K562 (cell line): Measurements from ENCODE around the gene BFSP1. TPM values are rescaled to one million over a fixed set of nuclear protein-coding genes. Genes with fewer than 3 reads are reported as not detected.

Experiments used
- C11orf30 ChIP-seq: fragments of 450-650 bp; IDR thresholded peaks from 2 replicates; pipeline ENCODE4 v1.6.1; 2016; ENCODE audit warnings: low read depth, mild to moderate bottlenecking
- CBX8 ChIP-seq: fragments of 200-600 bp; sonication (generic); IDR thresholded peaks from 2 replicates; pipeline ENCODE4 v1.6.1; 2012; ENCODE audit warnings: borderline replicate concordance, mixed run types, low read depth, mild to moderate bottlenecking, moderate library complexity, mixed read lengths, low read length, control low read depth, inconsistent platforms; ENCODE audit not compliant: poor library complexity, severe bottlenecking; ENCODE audit errors: extremely low read depth
- FOSL1 ChIP-seq: fragments of 200-800 bp; sonication (Bioruptor generic); conservative IDR thresholded peaks from 2 replicates; pipeline ENCODE4 v1.6.1; 2016; ENCODE audit warnings: missing genetic modification characterization, missing compliant biosample characterization
- MEF2D ChIP-seq: conservative IDR thresholded peaks from 2 replicates; pipeline ENCODE4 v1.6.1; 2016; ENCODE audit warnings: low read depth, missing genetic modification characterization, missing compliant biosample characterization
- POLR2G ChIP-seq: fragments of 200-400 bp; formaldehyde crosslinking; IDR thresholded peaks from 2 replicates; pipeline ENCODE4 v1.6.1; 2017; ENCODE audit warnings: low read depth, mild to moderate bottlenecking, antibody characterized with exemption, low read length, moderate library complexity
- TCF15 ChIP-seq: fragments of 250-450 bp; sonication (Bioruptor Pico); IDR thresholded peaks from 2 replicates; pipeline ENCODE4 v1.8.0; 2022; ENCODE audit warnings: moderate library complexity, mild to moderate bottlenecking, inconsistent platforms
- XRCC5 ChIP-seq: fragments of 200-400 bp; formaldehyde crosslinking; IDR thresholded peaks from 2 replicates; pipeline ENCODE4 v1.6.1; 2017; ENCODE audit warnings: low read depth, mild to moderate bottlenecking, low read length
- ZNF280B ChIP-seq: fragments of 250-450 bp; sonication (Bioruptor Pico); IDR thresholded peaks from 2 replicates; pipeline ENCODE4 v1.5.1; 2021; ENCODE audit warnings: mild to moderate bottlenecking
- ZNF282 ChIP-seq: sonication (generic); formaldehyde crosslinking; IDR thresholded peaks from 2 replicates; pipeline ENCODE4 v1.8.1; 2023; ENCODE audit warnings: missing genetic modification reagents
- ZNF318 ChIP-seq, 2 experiments: fragments of 450-650 bp; IDR thresholded peaks; 2 replicates each; pipeline ENCODE4 v1.6.1; 2016; ENCODE audit warnings: mild to moderate bottlenecking in 2 of 2, borderline replicate concordance in 1 of 2, low read depth in 1 of 2, moderate library complexity in 1 of 2
- polyA plus RNA-seq, 8 experiments: library from polyadenylated mRNA; depleted of rRNA in 4 of 8; stranded (reverse) in 5 of 8; unstranded in 3 of 8; fragments of >200 nt; fragmentation: Nextera tagmentation in 2 of 8; fragmentation: Illumina TruSeq in 1 of 8; extraction: Ambion mirVana in 2 of 8; extraction: Trizol in 1 of 8; gene quantifications; 2 replicates each; pipeline versions ENCODE4 v1.2.1 to v1.2.3, GENCODE V29; 2011 to 2014; ENCODE audit warnings: inconsistent platforms in 1 of 8, missing spikeins in 1 of 8
- total RNA-seq, 7 experiments: library from RNA; depleted of rRNA in 6 of 7; stranded (reverse); fragments of >200 nt in 6 of 7; fragmentation: Illumina TruSeq in 2 of 7; extraction: Trizol in 2 of 7; gene quantifications; 2 replicates each; pipeline versions ENCODE4 v1.2.1 to v1.2.3, GENCODE V29; 2011 to 2021; ENCODE audit warnings: low replicate concordance in 1 of 7

Gene BFSP1
- total and polyA plus RNA-seq, 9 of the 15 experiments (the other 6 are each of a cell fraction or from before 2014, with no cell fraction given) = 0.09 to 0.86 (median 0.40) TPM

- TF ChIP-seq ZNF318 (IDR thresholded peaks at IDR 0.05; ENCODE audit: borderline replicate concordance in 1 of 2, low read depth in 1 of 2) = no peak
- no peak for TF ChIP-seq FOSL1 (tag)
- TF ChIP-seq C11orf30 = no peak
- no peak for TF ChIP-seq XRCC5
- TF ChIP-seq MEF2D (tag) = no peak
- no peak for TF ChIP-seq POLR2G
- no peak for TF ChIP-seq TCF15 (CRISPR knock-in tag)
- TF ChIP-seq ZNF282 (CRISPR knock-in tag) = no peak
- TF ChIP-seq CBX8 = no peak
- no peak for TF ChIP-seq ZNF280B (CRISPR knock-in tag)
Observed at GRCh38 chr20:17530716-17531664, at the start of gene BFSP1 (continued).
